ENCODE data around the gene TNS1. TPM values are rescaled to one million over a fixed set of nuclear protein-coding genes. Genes with fewer than 3 reads are reported as not detected.

TNS1 gene
- total and polyA plus RNA-seq, 2 experiments from 2014 or later, result 16.2 to 27.6 TPM

GRCh38 chr2:217893440-217893839 is 109.4 kb downstream of the TNS1 start:
- H3K9me3 ChIP-seq (ENCODE audit: low read depth), result no peaks in the 10 kb centered on the region
- 95% methylated on average over 8 of the region's 8 CpGs for WGBS (ENCODE audit: low lambda C conversion rate, missing lambda C conversion rate)
- no peaks in the 10 kb centered on the region for H3K9me2 ChIP-seq (replicated peaks; ENCODE audit: insufficient read depth)
- no peaks in the 10 kb centered on the region for H3K27me3 ChIP-seq
- H4K20me1 ChIP-seq (ENCODE audit: insufficient read depth, poor library complexity, severe bottlenecking), result no peaks in the 10 kb centered on the region
- TF ChIP-seq CTCF (IDR thresholded peaks at IDR 0.05; ENCODE audit: poor library complexity), result no peak
- no peak for TF ChIP-seq EZH2 (IDR thresholded peaks at IDR 0.05; ENCODE audit: borderline replicate concordance)
- TF ChIP-seq EZH2phosphoT487 (IDR thresholded peaks at IDR 0.05; ENCODE audit: low read depth, severe bottlenecking, unreplicated experiment), result no peak
- H3K4me2 ChIP-seq, result no peak overlapping the region
- no peaks in the 10 kb centered on the region for H3K36me3 ChIP-seq (replicated peaks; ENCODE audit: insufficient read depth, low read depth)
- H3K79me2 ChIP-seq, result no peaks in the 10 kb centered on the region
- no peak overlapping the region for H3K27ac ChIP-seq
- H3K4me3 ChIP-seq, result no peak overlapping the region
- no peak for DNase-seq (ENCODE audit: low spot score)
- peaks cover 6% of the 10 kb centered on the region for H3K4me1 ChIP-seq (ENCODE audit: insufficient read depth)
- H2AFZ ChIP-seq, result no peak overlapping the region

GRCh38 chr2:217892560-217892959 is 110.2 kb downstream of the TNS1 start:
- Histone ChIP-seq H3K27ac (no peak overlapping the region), H3K9me3 (ENCODE audit: low read depth) (no peaks in the 10 kb centered on the region), H3K4me3 (no peak overlapping the region), H3K4me1 (ENCODE audit: insufficient read depth) (no peaks in the 10 kb centered on the region), H4K20me1 (ENCODE audit: insufficient read depth, poor library complexity, severe bottlenecking) (no peaks in the 10 kb centered on the region), H3K27me3 (no peaks in the 10 kb centered on the region), H3K79me2 (no peaks in the 10 kb centered on the region), H3K36me3 (replicated peaks; ENCODE audit: insufficient read depth, low read depth) (no peaks in the 10 kb centered on the region), H2AFZ (no peak overlapping the region), H3K4me2 (no peak overlapping the region), H3K9me2 (replicated peaks; ENCODE audit: insufficient read depth) (no peaks in the 10 kb centered on the region)
- TF ChIP-seq EZH2phosphoT487 (IDR thresholded peaks at IDR 0.05; ENCODE audit: low read depth, severe bottlenecking, unreplicated experiment), result no peak
- TF ChIP-seq CTCF (IDR thresholded peaks at IDR 0.05; ENCODE audit: poor library complexity), result no peak
- TF ChIP-seq EZH2 (IDR thresholded peaks at IDR 0.05; ENCODE audit: borderline replicate concordance), result no peak
- DNase-seq (ENCODE audit: low spot score), result no peak
- WGBS (ENCODE audit: low lambda C conversion rate, missing lambda C conversion rate), result 94% methylated on average over 8 of the region's 8 CpGs

- DNase-seq (ENCODE audit: low spot score), result peak; percentile 54
- 82% methylated on average over 4 of the region's 4 CpGs for WGBS (ENCODE audit: low lambda C conversion rate, missing lambda C conversion rate)
- H3K27ac ChIP-seq, result no peak overlapping the region
Observed at GRCh38 chr2:217890445-217890844, 112.3 kb downstream of the TNS1 start.

More at GRCh38 chr2:217890445-217890844, 112.3 kb downstream of the TNS1 start:
- Histone ChIP-seq H3K27me3 (no peaks in the 10 kb centered on the region), H2AFZ (no peak overlapping the region), H4K20me1 (ENCODE audit: insufficient read depth, poor library complexity, severe bottlenecking) (no peaks in the 10 kb centered on the region), H3K9me2 (replicated peaks; ENCODE audit: insufficient read depth) (no peaks in the 10 kb centered on the region), H3K4me3 (no peak overlapping the region), H3K36me3 (replicated peaks; ENCODE audit: insufficient read depth, low read depth) (no peaks in the 10 kb centered on the region), H3K4me2 (no peak overlapping the region), H3K9me3 (ENCODE audit: low read depth) (no peaks in the 10 kb centered on the region), H3K79me2 (no peaks in the 10 kb centered on the region), H3K4me1 (ENCODE audit: insufficient read depth) (no peaks in the 10 kb centered on the region)
- no peak for TF ChIP-seq EZH2 (IDR thresholded peaks at IDR 0.05; ENCODE audit: borderline replicate concordance)
- peak; percentile 28 for TF ChIP-seq CTCF (IDR thresholded peaks at IDR 0.05; ENCODE audit: poor library complexity)
- no peak for TF ChIP-seq EZH2phosphoT487 (IDR thresholded peaks at IDR 0.05; ENCODE audit: low read depth, severe bottlenecking, unreplicated experiment)

Measured in hepatocyte (in vitro differentiated cells).